RWPE1 (cell line): ENCODE results near the gene KRTAP4-2.
"Not testable (repeated sequence)": the region's sequence is repeated elsewhere in the genome, so short reads cannot be mapped to it uniquely, and the experiment has no call there.

ENCODE experiments used
- CTCF ChIA-PET: fragments of 350-600 bp; sonication (Branson Sonifier 250); formaldehyde crosslinking; extraction: SDS; loops from one replicate; lab custom pipeline; 2021; lab: Yijun Ruan, JAX
- POLR2A ChIA-PET: fragments of 400-600 bp; formaldehyde crosslinking; extraction: SDS; loops from one replicate; lab custom pipeline; 2020; ENCODE audit warnings: antibody characterized with exemption; ENCODE audit not compliant: low non-redundant PET; lab: Yijun Ruan, JAX
- DNase-seq: peaks from one replicate; pipeline ENCODE4 v3.0.0; 2012; ENCODE audit warnings: low spot score
- H3K27ac ChIP-seq: fragments of 450-650 bp; 2 replicates; pipeline ENCODE4 v1.5.1; 2017
- CTCF ChIP-seq: fragments of 450-650 bp; conservative IDR thresholded peaks from 2 replicates; pipeline ENCODE4 v1.5.1; 2017; ENCODE audit warnings: low read depth, mild to moderate bottlenecking

KRTAP4-2 gene

GRCh38 chr17:41177727-41178271 lies at the start of gene KRTAP4-2:
TSS of gene KRTAP4-2 (minus strand) at chr17:41178221. CDS start at chr17:41178164, 57 bp downstream.
- CTCF ChIA-PET, result no interaction called here
- no peak for TF ChIP-seq CTCF
- DNase-seq, result no peak
- H3K27ac ChIP-seq, result no peak within 1 kb of the TSS
- POLR2A ChIA-PET, result no interaction called here

GRCh38 chr17:41226598-41227095 lies 48.6 kb upstream of the KRTAP4-2 start, which contains the start of gene KRTAP9-2:
TSS of gene KRTAP9-2 (plus strand) at chr17:41226648. CDS start at chr17:41226655, 7 bp downstream.
- CTCF ChIA-PET, POLR2A ChIA-PET: not testable (repeated sequence)

GRCh38 chr17:41226051-41226450 lies 48.0 kb upstream of the KRTAP4-2 start:
- no peak for TF ChIP-seq CTCF
- no peak overlapping the region for H3K27ac ChIP-seq
- DNase-seq, result no peak
- POLR2A ChIA-PET, result no interaction called here
- CTCF ChIA-PET, result no interaction called here

More at GRCh38 chr17:41226598-41227095, 48.6 kb upstream of the KRTAP4-2 start, which contains the start of gene KRTAP9-2:
- not testable (repeated sequence) for H3K27ac ChIP-seq, DNase-seq

- no peak overlapping the region for H3K27ac ChIP-seq
- TF ChIP-seq CTCF, result no peak
- no peak for DNase-seq
- POLR2A ChIA-PET, result no interaction called here
- CTCF ChIA-PET, result no interaction called here
Measured at GRCh38 chr17:41223821-41224220, 45.8 kb upstream of the KRTAP4-2 start.

- H3K27ac ChIP-seq, result no peak overlapping the region
- TF ChIP-seq CTCF, result no peak
- ChIA-PET CTCF (interaction anchor here (0.6 kb wide), 1 partner anchor 37 kb away, joined by 5 read pairs; no protein-coding TSS in a partner anchor), POLR2A (no interaction called here)
- DNase-seq, result no peak
Measured at GRCh38 chr17:41215681-41216080, 37.7 kb upstream of the KRTAP4-2 start.

GRCh38 chr17:41212524-41213169 lies 34.6 kb upstream of the KRTAP4-2 start:
- ChIA-PET POLR2A (no interaction called here), CTCF (no interaction called here)
- no peak for TF ChIP-seq CTCF
- no peak overlapping the region for H3K27ac ChIP-seq
- no peak for DNase-seq

GRCh38 chr17:41211845-41212466 lies 33.9 kb upstream of the KRTAP4-2 start:
- ChIA-PET CTCF (interaction anchor here (0.6 to 0.7 kb wide), 2 partner anchors 156 to 341 kb away, joined by 3 to 7 read pairs; no protein-coding TSS in a partner anchor), POLR2A (no interaction called here)
- DNase-seq, result peak; percentile 7
- no peak for TF ChIP-seq CTCF
- H3K27ac ChIP-seq, result no peak overlapping the region
